ENCODE data around the gene TSKS. TPM values are rescaled to one million over a fixed set of nuclear protein-coding genes. Genes with fewer than 3 reads are reported as not detected.

TSKS gene
- total RNA-seq, 1 experiment from 2014 or later, result 0.76 TPM

DNA sequence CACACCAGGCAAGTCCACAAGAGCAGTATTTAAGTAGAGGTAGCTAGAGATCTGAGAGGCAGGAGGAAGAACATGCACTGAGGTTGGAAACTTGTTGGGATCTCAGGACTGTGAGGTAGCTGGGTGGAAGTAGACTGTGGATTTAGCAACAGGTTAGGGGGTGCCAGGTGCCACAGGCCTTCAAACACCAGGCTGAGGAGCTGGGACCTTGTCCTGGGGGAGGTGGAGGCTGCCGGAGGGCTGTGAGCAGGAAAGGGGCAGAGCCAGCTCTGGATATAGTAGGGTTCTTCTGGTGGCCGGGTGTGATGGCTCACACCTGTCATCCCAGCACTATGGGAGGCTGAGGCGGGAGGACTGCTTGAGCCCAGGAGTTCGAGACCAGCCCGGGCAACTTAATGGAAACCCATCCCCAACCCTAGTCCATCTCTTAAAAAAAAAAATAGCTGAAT, 46.9 kb upstream of the TSKS start:
- TF ChIP-seq, protein P1, sequence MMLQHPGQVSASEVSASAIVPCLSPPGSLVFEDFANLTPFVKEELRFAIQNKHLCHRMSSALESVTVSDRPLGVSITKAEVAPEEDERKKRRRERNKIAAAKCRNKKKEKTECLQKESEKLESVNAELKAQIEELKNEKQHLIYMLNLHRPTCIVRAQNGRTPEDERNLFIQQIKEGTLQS (IDR thresholded peaks at IDR 0.05), result no peak
- TF ChIP-seq, protein P2, sequence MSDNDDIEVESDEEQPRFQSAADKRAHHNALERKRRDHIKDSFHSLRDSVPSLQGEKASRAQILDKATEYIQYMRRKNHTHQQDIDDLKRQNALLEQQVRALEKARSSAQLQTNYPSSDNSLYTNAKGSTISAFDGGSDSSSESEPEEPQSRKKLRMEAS (IDR thresholded peaks at IDR 0.05), result peak; percentile 13; the same call in 1 of the 2 replicates
- peak overlapping the region; percentile 66; the same call in 1 of the 2 replicates for H3K9ac ChIP-seq (ENCODE audit: low read length)
- ChIA-PET POLR2A (no interaction called here), CTCF (interaction anchor here (1.2 kb wide), 1 partner anchor 92 kb away, joined by 3 read pairs; no protein-coding TSS in a partner anchor), RAD21 (ENCODE audit: low non-redundant PET in 1 of 2, low total read pairs in 2 of 2, uncharacterized antibody in 2 of 2, unreplicated experiment in 2 of 2) (no interaction called here)
- ATAC-seq (no peak), DNase-seq (ENCODE audit: low read depth, low spot score) (no peak)
- no peaks in the 10 kb centered on the region for H3K9me3 ChIP-seq (ENCODE audit: control insufficient read depth in 1 of 2, insufficient read depth in 1 of 2, low read depth in 1 of 2, low read length in 2 of 2)
- no peaks in the 10 kb centered on the region for H3K36me3 ChIP-seq (ENCODE audit: control insufficient read depth in 1 of 2, insufficient read depth in 2 of 2, low read length in 2 of 2)
- peak overlapping the region; percentile 63 for H3K27ac ChIP-seq (ENCODE audit: low read depth, low read length)
- H3K4me1 ChIP-seq (ENCODE audit: control insufficient read depth in 1 of 2, insufficient read depth in 2 of 2, low read length in 2 of 2), result peaks cover 6 to 44% of the 10 kb centered on the region in 2 experiments; a peak in 3 of 4 replicates
- peak overlapping the region; percentile 78 for H3K4me2 ChIP-seq (ENCODE audit: low read length)
- peak overlapping the region; percentile 49 to 60 for H3K4me3 ChIP-seq (replicated peaks in 1 of 2; ENCODE audit: low read depth in 1 of 2, low read length in 2 of 2)
- H4K20me1 ChIP-seq (ENCODE audit: insufficient read depth), result no peaks in the 10 kb centered on the region
- H3K79me2 ChIP-seq (ENCODE audit: insufficient read depth, low read length), result no peaks in the 10 kb centered on the region
- H2AFZ ChIP-seq (ENCODE audit: low read depth, low read length, poor library complexity, severe bottlenecking), result no peak overlapping the region
- H3K27me3 ChIP-seq (ENCODE audit: insufficient read depth, low read length), result no peaks in the 10 kb centered on the region
- H3K9me2 ChIP-seq (ENCODE audit: insufficient read depth), result no peaks in the 10 kb centered on the region
- intact Hi-C loops (cut with micrococcal nuclease), result loop anchor here (5.0 kb wide), 1 partner anchor 43 kb away; the partner anchor contains the start of gene AP2A1
- BruUV-seq (replicated peaks), result no TSS peak

DNA sequence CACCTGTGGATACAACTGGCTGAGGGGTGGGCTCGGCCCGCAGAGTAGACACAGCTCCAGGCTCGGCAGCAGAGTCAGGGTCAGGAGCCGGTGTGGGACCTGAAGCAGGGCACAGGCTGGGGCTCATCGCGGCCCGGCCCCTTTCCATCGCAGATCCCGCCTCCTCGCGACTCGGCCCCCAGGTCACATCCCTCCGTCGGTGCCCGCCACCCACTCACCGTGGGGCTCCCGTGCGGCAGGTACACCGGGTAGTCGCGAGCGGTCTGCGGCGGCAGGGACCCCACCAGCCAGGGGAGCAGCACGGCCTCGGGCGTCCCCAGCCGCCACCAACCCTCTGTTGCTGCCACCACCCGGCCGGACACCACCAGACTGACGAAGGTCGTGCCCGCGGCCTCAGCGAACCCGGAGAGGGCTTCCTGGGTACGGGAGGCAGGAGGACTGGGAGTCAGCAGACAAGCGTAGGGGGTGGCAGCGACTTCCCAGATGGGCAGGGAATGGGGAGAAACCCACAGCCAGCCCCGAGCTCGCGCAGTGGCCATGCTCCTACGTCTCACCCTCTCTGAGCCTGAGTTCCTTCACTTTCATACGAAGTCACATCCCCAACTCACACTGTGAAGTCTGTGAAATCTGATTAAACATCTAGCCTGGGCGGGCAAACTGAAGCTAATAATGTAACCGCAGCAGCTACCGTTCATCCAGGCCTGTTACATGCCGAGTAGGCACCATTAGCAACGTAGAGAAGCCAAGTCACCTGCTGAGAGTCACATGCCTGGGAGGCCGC, 46.2 kb upstream of the TSKS start:
- POLR2A ChIA-PET, result no interaction called here
- TF ChIP-seq SIN3A (IDR thresholded peaks at IDR 0.05; ENCODE audit: low read depth), result no peak
- TF ChIP-seq, protein P3, sequence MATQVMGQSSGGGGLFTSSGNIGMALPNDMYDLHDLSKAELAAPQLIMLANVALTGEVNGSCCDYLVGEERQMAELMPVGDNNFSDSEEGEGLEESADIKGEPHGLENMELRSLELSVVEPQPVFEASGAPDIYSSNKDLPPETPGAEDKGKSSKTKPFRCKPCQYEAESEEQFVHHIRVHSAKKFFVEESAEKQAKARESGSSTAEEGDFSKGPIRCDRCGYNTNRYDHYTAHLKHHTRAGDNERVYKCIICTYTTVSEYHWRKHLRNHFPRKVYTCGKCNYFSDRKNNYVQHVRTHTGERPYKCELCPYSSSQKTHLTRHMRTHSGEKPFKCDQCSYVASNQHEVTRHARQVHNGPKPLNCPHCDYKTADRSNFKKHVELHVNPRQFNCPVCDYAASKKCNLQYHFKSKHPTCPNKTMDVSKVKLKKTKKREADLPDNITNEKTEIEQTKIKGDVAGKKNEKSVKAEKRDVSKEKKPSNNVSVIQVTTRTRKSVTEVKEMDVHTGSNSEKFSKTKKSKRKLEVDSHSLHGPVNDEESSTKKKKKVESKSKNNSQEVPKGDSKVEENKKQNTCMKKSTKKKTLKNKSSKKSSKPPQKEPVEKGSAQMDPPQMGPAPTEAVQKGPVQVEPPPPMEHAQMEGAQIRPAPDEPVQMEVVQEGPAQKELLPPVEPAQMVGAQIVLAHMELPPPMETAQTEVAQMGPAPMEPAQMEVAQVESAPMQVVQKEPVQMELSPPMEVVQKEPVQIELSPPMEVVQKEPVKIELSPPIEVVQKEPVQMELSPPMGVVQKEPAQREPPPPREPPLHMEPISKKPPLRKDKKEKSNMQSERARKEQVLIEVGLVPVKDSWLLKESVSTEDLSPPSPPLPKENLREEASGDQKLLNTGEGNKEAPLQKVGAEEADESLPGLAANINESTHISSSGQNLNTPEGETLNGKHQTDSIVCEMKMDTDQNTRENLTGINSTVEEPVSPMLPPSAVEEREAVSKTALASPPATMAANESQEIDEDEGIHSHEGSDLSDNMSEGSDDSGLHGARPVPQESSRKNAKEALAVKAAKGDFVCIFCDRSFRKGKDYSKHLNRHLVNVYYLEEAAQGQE (IDR thresholded peaks at IDR 0.05; ENCODE audit: low read depth), result no peak
- TF ChIP-seq, protein P2 (IDR thresholded peaks at IDR 0.05), result peak; percentile 33; the same call in 1 of the 2 replicates
- ATAC-seq (peak; percentile 51), DNase-seq (ENCODE audit: low read depth, low spot score) (no peak)
- Histone ChIP-seq H3K36me3 (ENCODE audit: control insufficient read depth in 1 of 2, insufficient read depth in 2 of 2, low read length in 2 of 2) (no peaks in the 10 kb centered on the region), H3K4me3 (replicated peaks in 1 of 2; ENCODE audit: low read depth in 1 of 2, low read length in 2 of 2) (peak overlapping the region; percentile 49 to 60), H3K4me2 (ENCODE audit: low read length) (peak overlapping the region; percentile 78), H3K9me3 (ENCODE audit: control insufficient read depth in 1 of 2, insufficient read depth in 1 of 2, low read depth in 1 of 2, low read length in 2 of 2) (no peaks in the 10 kb centered on the region), H3K9me2 (ENCODE audit: insufficient read depth) (no peaks in the 10 kb centered on the region), H4K20me1 (ENCODE audit: insufficient read depth) (no peaks in the 10 kb centered on the region), H3K9ac (ENCODE audit: low read length) (peak overlapping the region; percentile 66), H3K4me1 (ENCODE audit: control insufficient read depth in 1 of 2, insufficient read depth in 2 of 2, low read length in 2 of 2) (peaks cover 10 to 47% of the 10 kb centered on the region in 2 experiments), H3K27me3 (ENCODE audit: insufficient read depth, low read length) (no peaks in the 10 kb centered on the region), H3K27ac (ENCODE audit: low read depth, low read length) (peak overlapping the region; percentile 63), H2AFZ (ENCODE audit: low read depth, low read length, poor library complexity, severe bottlenecking) (no peak overlapping the region), H3K79me2 (ENCODE audit: insufficient read depth, low read length) (no peaks in the 10 kb centered on the region)
- RAD21 ChIA-PET (ENCODE audit: low non-redundant PET in 1 of 2, low total read pairs in 2 of 2, uncharacterized antibody in 2 of 2, unreplicated experiment in 2 of 2), result no interaction called here
- no TSS peak for BruUV-seq (replicated peaks)
- CTCF ChIA-PET, result interaction anchor here (1.2 kb wide), 1 partner anchor 92 kb away, joined by 3 read pairs; no protein-coding TSS in a partner anchor
- intact Hi-C loops (cut with micrococcal nuclease), result loop anchor here (5.0 kb wide), 1 partner anchor 42 kb away; the partner anchor contains the start of gene AP2A1
